SK-N-SH treated with all-trans-retinoic acid at 6 μM for 48 hours (cell line): ENCODE results near the gene HARS2.

Source experiments
- ATAC-seq: fragments of 200-7000 bp; cut with Tn5 transposase; 3 replicates; pipeline ENCODE4 v1.9.1; 2020; ENCODE audit warnings: mild to moderate bottlenecking, moderate library complexity
- ARNTL ChIP-seq: fragments of 450-650 bp; formaldehyde crosslinking; IDR thresholded peaks from 2 replicates; pipeline ENCODE4 v1.5.0; 2020; ENCODE audit warnings: low read depth, mild to moderate bottlenecking, moderate library complexity, borderline replicate concordance
- BACH2 ChIP-seq: fragments of 250-450 bp; sonication (Bioruptor Pico); IDR thresholded peaks from 2 replicates; pipeline ENCODE4 v1.9.0; 2021; ENCODE audit warnings: mild to moderate bottlenecking, borderline replicate concordance
- CSDC2 ChIP-seq: fragments of 250-450 bp; sonication (Bioruptor Pico); IDR thresholded peaks from 2 replicates; pipeline ENCODE4 v1.5.0; 2020; ENCODE audit warnings: mild to moderate bottlenecking, moderate library complexity
- CSRNP3 ChIP-seq: fragments of 250-450 bp; sonication (Bioruptor Pico); IDR thresholded peaks from 2 replicates; pipeline ENCODE4 v1.5.1; 2021; ENCODE audit warnings: mild to moderate bottlenecking, moderate library complexity
- ESRRG ChIP-seq: fragments of 250-450 bp; sonication (Bioruptor Pico); IDR thresholded peaks from 2 replicates; pipeline ENCODE4 v1.6.1; 2021; ENCODE audit warnings: mild to moderate bottlenecking
- GLIS3 ChIP-seq: fragments of 250-450 bp; sonication (Bioruptor Pico); IDR thresholded peaks from 2 replicates; pipeline ENCODE4 v1.5.0; 2020; ENCODE audit warnings: mild to moderate bottlenecking, moderate library complexity
- ISL1 ChIP-seq: fragments of 250-450 bp; sonication (Bioruptor Pico); IDR thresholded peaks from 2 replicates; pipeline ENCODE4 v2.1.2; 2022; ENCODE audit warnings: mild to moderate bottlenecking, moderate library complexity
- OSR1 ChIP-seq: fragments of 250-450 bp; sonication (Bioruptor Pico); IDR thresholded peaks from 2 replicates; pipeline ENCODE4 v1.8.0; 2022; ENCODE audit warnings: moderate library complexity, mild to moderate bottlenecking, inconsistent platforms
- PPARA ChIP-seq: fragments of 250-450 bp; sonication (Bioruptor Pico); IDR thresholded peaks from 2 replicates; pipeline ENCODE4 v1.5.0; 2020; ENCODE audit warnings: mild to moderate bottlenecking, borderline replicate concordance
- RARB ChIP-seq: fragments of 250-450 bp; sonication (Bioruptor Pico); IDR thresholded peaks from 2 replicates; pipeline ENCODE4 v1.8.0; 2021; ENCODE audit warnings: mild to moderate bottlenecking, moderate library complexity
- SNAI2 ChIP-seq: fragments of 250-450 bp; sonication (Bioruptor Pico); IDR thresholded peaks from 2 replicates; pipeline ENCODE4 v1.5.0; 2020; ENCODE audit warnings: mild to moderate bottlenecking, moderate library complexity
- TCF4 ChIP-seq: fragments of 250-450 bp; sonication (Bioruptor Pico); IDR thresholded peaks from 2 replicates; pipeline ENCODE4 v1.8.0; 2021; ENCODE audit warnings: mild to moderate bottlenecking, moderate library complexity, borderline replicate concordance
- TOX ChIP-seq: fragments of 250-450 bp; sonication (Bioruptor Pico); IDR thresholded peaks from 2 replicates; pipeline ENCODE4 v1.8.0; 2021; ENCODE audit warnings: mild to moderate bottlenecking, moderate library complexity, borderline replicate concordance
- ZC3H10 ChIP-seq: fragments of 250-450 bp; sonication (Bioruptor Pico); IDR thresholded peaks from 2 replicates; pipeline ENCODE4 v1.5.1; 2021; ENCODE audit warnings: mild to moderate bottlenecking, moderate library complexity
- ZFP3 ChIP-seq: fragments of 250-450 bp; sonication (Bioruptor Pico); IDR thresholded peaks from 2 replicates; pipeline ENCODE4 v1.5.0; 2020; ENCODE audit warnings: mild to moderate bottlenecking, moderate library complexity
- ZFP30 ChIP-seq: fragments of 450-650 bp; formaldehyde crosslinking; IDR thresholded peaks from 2 replicates; pipeline ENCODE4 v1.5.0; 2022; ENCODE audit warnings: mild to moderate bottlenecking, moderate library complexity
- ZNF565 ChIP-seq: fragments of 450-650 bp; formaldehyde crosslinking; conservative IDR thresholded peaks from 2 replicates; pipeline ENCODE4 v1.5.0; 2020; ENCODE audit warnings: low read depth, mild to moderate bottlenecking, moderate library complexity
- ZNF70 ChIP-seq: fragments of 450-650 bp; formaldehyde crosslinking; IDR thresholded peaks from 2 replicates; pipeline ENCODE4 v1.5.0; 2020; ENCODE audit warnings: mild to moderate bottlenecking, moderate library complexity
- ZNF8 ChIP-seq: fragments of 450-650 bp; formaldehyde crosslinking; IDR thresholded peaks from 2 replicates; pipeline ENCODE4 v1.5.0; 2020; ENCODE audit warnings: mild to moderate bottlenecking, moderate library complexity
- TF ChIP-seq, protein P1 (sequence below): fragments of 250-450 bp; sonication (Bioruptor Pico); IDR thresholded peaks from 2 replicates; pipeline ENCODE4 v1.5.0; 2020; ENCODE audit warnings: mild to moderate bottlenecking, moderate library complexity
- TF ChIP-seq, protein P2 (sequence below): fragments of 250-450 bp; sonication (Bioruptor Pico); IDR thresholded peaks from 2 replicates; pipeline ENCODE4 v1.8.0; 2020; ENCODE audit warnings: mild to moderate bottlenecking, moderate library complexity, borderline replicate concordance
- TF ChIP-seq, protein P3 (sequence below): fragments of 250-450 bp; sonication (Bioruptor Pico); IDR thresholded peaks from 2 replicates; pipeline ENCODE4 v1.8.0; 2021; ENCODE audit warnings: low read depth, mild to moderate bottlenecking, moderate library complexity, borderline replicate concordance

The HARS2 gene, protein sequence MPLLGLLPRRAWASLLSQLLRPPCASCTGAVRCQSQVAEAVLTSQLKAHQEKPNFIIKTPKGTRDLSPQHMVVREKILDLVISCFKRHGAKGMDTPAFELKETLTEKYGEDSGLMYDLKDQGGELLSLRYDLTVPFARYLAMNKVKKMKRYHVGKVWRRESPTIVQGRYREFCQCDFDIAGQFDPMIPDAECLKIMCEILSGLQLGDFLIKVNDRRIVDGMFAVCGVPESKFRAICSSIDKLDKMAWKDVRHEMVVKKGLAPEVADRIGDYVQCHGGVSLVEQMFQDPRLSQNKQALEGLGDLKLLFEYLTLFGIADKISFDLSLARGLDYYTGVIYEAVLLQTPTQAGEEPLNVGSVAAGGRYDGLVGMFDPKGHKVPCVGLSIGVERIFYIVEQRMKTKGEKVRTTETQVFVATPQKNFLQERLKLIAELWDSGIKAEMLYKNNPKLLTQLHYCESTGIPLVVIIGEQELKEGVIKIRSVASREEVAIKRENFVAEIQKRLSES

DNA sequence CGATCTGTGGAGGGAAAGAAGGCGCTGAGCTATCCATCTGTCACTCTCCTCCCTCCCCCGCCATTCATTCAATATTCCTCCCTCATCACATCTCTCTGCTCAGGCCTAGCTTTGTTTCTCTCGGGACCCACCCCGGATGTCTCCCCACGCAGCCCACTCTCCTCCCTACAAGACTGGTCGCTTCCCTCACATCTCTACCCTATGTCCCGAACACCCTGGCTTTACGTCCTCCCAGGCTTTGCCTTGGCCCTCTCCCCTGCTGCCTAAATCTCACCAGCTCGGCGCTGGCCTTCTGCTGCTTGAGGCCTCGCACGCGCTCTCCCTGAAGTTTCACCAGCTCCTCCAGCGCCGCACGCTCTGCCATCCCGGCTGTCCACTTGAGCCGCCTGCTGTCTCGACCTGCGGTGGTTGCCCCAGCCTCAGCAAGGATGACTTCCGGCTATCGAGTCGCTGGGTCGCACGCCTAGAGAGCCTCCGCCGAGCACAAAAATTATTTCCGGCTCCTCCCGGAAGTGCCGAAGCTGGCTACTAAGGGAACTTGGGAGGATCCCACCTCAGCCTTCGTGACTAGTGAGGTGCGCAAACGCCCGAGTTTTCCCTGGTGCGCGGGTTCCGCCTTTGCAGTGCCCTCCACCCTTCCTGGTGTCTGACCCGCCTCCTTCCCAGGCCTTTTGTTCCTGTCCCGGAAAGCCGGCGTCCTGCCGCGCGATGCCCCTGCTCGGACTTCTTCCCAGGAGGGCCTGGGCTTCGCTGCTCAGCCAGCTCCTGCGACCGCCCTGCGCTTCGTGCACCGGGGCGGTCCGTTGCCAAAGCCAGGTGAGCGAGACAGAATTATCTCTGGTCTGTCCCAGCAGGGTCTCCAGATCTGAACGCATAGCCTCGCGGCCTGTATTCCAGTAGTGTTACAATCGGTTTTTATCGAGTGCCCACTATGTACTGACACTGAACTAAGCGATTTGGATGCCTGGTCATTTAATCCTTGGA is at the start of gene HARS2, which contains the start of gene HARS1:
TSS of gene HARS2 (plus strand) at position 515 of the 984 bp plus-strand sequence. CDS start at position 709, 194 bp downstream.
TSS of gene HARS1 (minus strand) at position 430 of the 984 bp plus-strand sequence. CDS start at position 364, 66 bp downstream.
- TF ChIP-seq CSDC2 (CRISPR knock-in tag) (no peak), GLIS3 (CRISPR knock-in tag) (no peak), ZFP30 (CRISPR knock-in tag) (no peak), BACH2 (CRISPR knock-in tag) (no peak), ZFP3 (CRISPR knock-in tag) (no peak), ZNF8 (no peak), CSRNP3 (CRISPR knock-in tag) (no peak), TOX (CRISPR knock-in tag) (no peak), TCF4 (CRISPR knock-in tag) (no peak), ZNF70 (no peak), PPARA (CRISPR knock-in tag) (no peak), ZNF565 (CRISPR knock-in tag) (no peak), SNAI2 (CRISPR knock-in tag) (no peak), ISL1 (no peak), RARB (no peak), ARNTL (CRISPR knock-in tag) (no peak), ZC3H10 (CRISPR knock-in tag) (no peak)
- TF ChIP-seq, protein P1, sequence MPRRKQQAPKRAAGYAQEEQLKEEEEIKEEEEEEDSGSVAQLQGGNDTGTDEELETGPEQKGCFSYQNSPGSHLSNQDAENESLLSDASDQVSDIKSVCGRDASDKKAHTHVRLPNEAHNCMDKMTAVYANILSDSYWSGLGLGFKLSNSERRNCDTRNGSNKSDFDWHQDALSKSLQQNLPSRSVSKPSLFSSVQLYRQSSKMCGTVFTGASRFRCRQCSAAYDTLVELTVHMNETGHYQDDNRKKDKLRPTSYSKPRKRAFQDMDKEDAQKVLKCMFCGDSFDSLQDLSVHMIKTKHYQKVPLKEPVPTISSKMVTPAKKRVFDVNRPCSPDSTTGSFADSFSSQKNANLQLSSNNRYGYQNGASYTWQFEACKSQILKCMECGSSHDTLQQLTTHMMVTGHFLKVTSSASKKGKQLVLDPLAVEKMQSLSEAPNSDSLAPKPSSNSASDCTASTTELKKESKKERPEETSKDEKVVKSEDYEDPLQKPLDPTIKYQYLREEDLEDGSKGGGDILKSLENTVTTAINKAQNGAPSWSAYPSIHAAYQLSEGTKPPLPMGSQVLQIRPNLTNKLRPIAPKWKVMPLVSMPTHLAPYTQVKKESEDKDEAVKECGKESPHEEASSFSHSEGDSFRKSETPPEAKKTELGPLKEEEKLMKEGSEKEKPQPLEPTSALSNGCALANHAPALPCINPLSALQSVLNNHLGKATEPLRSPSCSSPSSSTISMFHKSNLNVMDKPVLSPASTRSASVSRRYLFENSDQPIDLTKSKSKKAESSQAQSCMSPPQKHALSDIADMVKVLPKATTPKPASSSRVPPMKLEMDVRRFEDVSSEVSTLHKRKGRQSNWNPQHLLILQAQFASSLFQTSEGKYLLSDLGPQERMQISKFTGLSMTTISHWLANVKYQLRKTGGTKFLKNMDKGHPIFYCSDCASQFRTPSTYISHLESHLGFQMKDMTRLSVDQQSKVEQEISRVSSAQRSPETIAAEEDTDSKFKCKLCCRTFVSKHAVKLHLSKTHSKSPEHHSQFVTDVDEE (CRISPR knock-in tag), result no peak
- TF ChIP-seq, protein P2, sequence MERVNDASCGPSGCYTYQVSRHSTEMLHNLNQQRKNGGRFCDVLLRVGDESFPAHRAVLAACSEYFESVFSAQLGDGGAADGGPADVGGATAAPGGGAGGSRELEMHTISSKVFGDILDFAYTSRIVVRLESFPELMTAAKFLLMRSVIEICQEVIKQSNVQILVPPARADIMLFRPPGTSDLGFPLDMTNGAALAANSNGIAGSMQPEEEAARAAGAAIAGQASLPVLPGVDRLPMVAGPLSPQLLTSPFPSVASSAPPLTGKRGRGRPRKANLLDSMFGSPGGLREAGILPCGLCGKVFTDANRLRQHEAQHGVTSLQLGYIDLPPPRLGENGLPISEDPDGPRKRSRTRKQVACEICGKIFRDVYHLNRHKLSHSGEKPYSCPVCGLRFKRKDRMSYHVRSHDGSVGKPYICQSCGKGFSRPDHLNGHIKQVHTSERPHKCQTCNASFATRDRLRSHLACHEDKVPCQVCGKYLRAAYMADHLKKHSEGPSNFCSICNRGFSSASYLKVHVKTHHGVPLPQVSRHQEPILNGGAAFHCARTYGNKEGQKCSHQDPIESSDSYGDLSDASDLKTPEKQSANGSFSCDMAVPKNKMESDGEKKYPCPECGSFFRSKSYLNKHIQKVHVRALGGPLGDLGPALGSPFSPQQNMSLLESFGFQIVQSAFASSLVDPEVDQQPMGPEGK (CRISPR knock-in tag), result no peak
- TF ChIP-seq, protein P3, sequence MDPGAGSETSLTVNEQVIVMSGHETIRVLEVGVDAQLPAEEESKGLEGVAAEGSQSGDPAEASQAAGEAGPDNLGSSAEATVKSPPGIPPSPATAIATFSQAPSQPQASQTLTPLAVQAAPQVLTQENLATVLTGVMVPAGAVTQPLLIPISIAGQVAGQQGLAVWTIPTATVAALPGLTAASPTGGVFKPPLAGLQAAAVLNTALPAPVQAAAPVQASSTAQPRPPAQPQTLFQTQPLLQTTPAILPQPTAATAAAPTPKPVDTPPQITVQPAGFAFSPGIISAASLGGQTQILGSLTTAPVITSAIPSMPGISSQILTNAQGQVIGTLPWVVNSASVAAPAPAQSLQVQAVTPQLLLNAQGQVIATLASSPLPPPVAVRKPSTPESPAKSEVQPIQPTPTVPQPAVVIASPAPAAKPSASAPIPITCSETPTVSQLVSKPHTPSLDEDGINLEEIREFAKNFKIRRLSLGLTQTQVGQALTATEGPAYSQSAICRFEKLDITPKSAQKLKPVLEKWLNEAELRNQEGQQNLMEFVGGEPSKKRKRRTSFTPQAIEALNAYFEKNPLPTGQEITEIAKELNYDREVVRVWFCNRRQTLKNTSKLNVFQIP (CRISPR knock-in tag), result no peak
- peak; percentile 97 for ATAC-seq

GRCh38 chr5:140641716-140642115 is 49.5 kb upstream of the HARS2 start:
- TF ChIP-seq ZC3H10 (CRISPR knock-in tag) (no peak), ZFP3 (CRISPR knock-in tag) (no peak)
- TF ChIP-seq, all 23 proteins: peak for 0
- ATAC-seq, result no peak

- ATAC-seq, result no peak
- TF ChIP-seq PPARA (CRISPR knock-in tag) (no peak), CSDC2 (CRISPR knock-in tag) (no peak), TCF4 (CRISPR knock-in tag) (no peak), ESRRG (CRISPR knock-in tag) (no peak), ZC3H10 (CRISPR knock-in tag) (no peak), SNAI2 (CRISPR knock-in tag) (no peak), ZFP30 (CRISPR knock-in tag) (no peak), ARNTL (CRISPR knock-in tag) (no peak), ZNF70 (no peak), GLIS3 (CRISPR knock-in tag) (no peak), ISL1 (no peak), TOX (CRISPR knock-in tag) (no peak), OSR1 (no peak), BACH2 (CRISPR knock-in tag) (no peak), ZNF565 (CRISPR knock-in tag) (no peak), RARB (no peak)
- TF ChIP-seq, protein P3 (CRISPR knock-in tag), result no peak
- TF ChIP-seq, protein P2 (CRISPR knock-in tag), result no peak
These were observed 48.5 kb upstream of the HARS2 start for GRCh38 chr5:140642718-140643117.
